HG03469 (cell line): ENCODE measurements around the gene OR6C70.
"Not testable (repeated sequence)": the region's sequence is repeated elsewhere in the genome, so short reads cannot be mapped to it uniquely, and the experiment has no call there.

Experiments used
- ATAC-seq: cut with Tn5 transposase; IDR thresholded peaks from one replicate; pipeline ENCODE4 v1.9.1; 2021; ENCODE audit warnings: mild to moderate bottlenecking, moderate library complexity, moderate number of reproducible peaks; ENCODE audit not compliant: unreplicated experiment

The OR6C70 gene

DNA sequence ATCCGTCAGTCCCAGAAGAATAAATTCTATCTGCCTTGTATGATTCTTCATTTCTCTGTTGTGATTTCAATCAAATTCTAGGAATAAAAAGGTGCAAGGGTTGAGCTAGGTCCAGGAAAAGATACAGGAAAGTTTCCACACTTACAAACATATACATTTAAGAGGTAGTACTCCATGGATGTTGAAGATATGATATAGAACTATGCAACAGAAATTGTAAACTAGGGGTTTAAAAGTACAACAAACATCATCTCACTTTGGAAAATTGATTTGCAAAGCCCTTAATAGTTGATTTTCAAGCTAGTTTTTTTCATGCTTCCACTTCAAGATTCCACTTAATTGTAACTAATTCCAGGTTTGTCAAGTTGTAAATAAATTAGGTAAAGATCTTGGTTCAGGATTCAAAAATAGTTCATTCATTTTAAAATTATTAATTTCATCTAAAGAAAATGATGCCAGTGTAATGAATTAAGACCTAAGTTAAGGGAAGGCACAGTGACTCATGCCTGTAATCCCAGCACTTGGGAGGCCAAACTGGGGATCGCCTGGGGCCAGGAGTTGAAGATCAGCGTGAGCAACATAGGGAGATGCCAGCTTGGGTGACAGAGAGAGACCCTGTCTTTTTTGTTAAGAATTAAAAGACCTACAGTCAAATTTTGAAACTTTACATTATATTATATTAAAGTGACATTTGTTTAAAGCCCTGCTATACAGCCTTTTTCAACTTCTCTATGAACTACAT, at the start of gene OR6C70:
Gene OR6C70 (minus strand): TSS at position 51 of the 742 bp plus-strand sequence. CDS start 0 bp downstream, at position 51.
- no peak for ATAC-seq

DNA sequence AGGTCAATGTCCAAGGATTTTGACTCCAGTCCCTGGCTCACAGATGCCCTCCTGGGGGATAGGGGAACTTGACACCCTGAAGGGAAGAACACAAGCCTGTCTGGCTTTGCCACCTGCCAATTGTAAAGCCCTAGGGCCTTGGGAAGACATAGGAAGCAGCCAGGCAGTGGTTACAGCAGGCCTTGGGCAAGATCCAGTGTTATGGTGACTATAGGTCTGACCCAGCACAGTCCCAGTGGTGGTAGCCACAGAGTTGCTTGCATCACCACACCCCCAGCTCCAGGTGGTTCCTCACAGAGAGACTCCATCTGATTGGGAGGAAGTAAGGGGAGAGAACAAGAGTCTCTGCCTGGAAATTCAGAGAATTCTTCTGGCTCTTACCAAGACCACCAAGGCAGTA, 46.5 kb upstream of the OR6C70 start:
- no peak for ATAC-seq

DNA sequence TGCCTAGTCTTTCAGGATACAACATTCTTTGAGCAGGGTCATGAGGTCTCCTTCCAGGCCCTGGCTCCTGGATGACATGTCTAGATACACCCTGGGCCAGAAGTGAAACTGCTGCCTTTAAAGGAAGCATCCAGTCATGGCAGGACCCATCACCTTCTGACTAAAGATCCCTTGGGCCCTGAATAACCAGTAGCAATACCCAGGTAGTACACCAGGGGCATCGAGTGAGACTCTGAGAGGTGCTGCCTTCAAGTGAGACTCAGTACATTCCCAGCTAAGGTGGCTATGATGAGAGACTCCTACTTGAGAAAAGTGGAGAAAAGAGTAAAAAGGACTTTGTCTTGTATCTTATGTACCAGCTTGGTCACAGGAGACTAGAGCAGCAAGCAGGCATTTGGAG, 45.8 kb upstream of the OR6C70 start:
- ATAC-seq = no peak

DNA sequence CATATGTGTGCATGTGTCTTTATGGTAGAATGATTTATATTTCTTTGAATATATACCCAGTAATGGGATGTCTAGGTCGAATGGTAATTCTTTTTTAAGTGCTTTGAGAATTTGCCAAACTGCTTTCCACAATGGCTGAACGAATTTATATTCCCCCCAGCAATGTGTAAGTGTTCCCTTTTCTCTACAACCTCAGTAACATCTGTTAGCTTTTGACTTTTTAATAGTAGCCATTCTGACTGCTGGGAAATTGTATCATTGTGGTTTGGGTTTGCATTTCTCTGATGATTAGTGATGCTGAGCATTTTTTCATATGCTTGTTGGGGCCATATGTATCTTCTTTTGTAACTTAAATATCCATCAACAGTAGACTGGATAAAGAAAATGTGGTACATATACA, 31.7 kb upstream of the OR6C70 start:
- ATAC-seq = no peak

DNA sequence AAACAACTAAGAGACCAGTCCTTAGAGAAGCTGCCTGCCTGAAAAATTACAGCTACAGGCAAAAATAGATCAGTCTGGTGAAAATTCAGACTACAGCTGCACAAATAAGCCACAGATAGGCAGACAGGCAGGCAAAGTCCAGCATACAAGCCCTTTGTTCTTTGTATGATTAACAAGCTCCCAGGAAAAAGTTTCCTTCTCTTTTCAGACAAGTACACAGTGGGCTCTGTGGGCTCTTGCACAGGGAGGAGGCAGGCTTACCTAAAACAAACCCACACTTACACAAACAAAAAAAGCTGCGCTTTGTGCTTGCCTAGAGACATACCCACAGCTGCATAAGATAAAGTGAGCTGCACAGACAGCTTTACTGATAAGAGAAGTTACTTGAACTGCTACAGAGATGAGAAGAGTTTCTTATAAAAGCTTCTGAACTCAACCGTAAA, 29.9 kb upstream of the OR6C70 start:
- ATAC-seq = no peak

DNA sequence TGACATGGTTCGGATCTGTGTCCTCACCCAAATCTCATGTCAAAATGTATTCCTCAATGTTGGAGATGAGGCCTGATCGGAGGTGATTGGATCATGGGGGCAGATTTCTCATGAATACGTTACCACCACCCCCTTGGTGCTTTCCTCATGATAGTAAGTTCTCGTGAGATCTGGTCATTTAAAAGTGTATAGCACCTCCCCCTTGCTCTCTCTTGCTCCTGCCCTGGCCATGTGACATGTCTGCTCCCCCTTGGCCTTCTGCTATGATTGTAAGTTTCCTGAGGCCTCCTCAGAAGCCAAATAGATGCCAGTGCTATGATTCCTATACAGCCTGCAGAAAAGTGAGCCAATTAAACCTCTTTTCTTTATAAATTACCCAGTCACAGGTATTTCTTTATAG, 29.3 kb upstream of the OR6C70 start:
- no peak for ATAC-seq

DNA sequence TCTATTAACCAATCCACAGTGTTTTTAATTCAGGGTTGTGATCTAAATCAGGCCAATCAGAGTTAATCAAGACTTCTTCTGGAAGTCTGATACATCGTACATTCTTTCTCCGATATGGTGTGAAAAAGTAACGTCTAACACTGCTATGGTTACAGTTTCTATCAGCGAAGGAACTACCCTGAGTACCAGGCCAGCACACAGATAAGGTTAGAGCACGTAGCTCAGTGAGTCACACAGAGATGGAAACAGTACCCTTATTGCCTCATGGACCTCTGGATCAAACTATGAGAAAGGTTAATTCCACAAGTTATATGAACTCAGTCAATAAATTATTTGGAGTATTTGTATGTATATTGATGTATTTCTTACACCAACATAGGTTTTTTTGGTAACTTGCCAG, 25.6 kb upstream of the OR6C70 start:
- no peak for ATAC-seq

DNA sequence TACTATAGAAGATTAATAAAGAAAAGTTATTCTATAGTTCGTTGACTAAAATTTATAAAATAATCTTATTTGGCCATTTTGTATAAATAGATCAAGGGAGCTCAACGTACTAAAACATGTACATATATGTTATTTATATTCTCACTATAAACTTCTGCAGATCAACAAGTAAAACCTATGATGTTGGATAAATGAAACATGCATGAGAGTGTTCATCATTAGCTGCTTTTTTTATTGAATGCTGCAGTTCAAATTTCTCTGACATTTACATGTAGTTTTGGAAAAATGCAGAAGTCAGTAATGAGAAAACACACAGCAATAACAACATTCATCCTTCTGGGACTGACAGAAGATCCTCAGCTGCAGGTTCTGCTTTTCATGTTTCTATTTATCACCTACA, 22.1 kb upstream of the OR6C70 start, which contains the start of gene OR6C68:
Gene OR6C68 (plus strand): TSS at position 301 of the 400 bp plus-strand sequence. CDS start 0 bp downstream, at position 301.
- ATAC-seq = no peak

DNA sequence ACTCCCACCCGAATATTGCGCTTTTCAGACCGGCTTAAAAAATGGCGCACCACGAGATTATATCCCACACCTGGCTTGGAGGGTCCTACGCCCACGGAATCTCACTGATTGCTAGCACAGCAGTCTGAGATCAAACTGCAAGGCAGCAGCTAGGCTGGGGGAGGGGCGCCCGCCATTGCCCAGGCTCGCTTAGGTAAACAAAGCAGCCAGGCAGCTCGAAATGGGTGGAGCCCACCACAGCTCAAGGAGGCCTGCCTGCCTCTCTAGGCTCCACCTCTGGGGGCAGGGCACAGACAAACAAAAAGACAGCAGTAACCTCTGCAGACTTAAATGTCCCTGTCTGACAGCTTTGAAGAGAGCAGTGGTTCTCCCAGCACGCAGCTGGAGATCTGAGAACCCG, 14.3 kb upstream of the OR6C70 start:
- ATAC-seq = not testable (repeated sequence)

DNA sequence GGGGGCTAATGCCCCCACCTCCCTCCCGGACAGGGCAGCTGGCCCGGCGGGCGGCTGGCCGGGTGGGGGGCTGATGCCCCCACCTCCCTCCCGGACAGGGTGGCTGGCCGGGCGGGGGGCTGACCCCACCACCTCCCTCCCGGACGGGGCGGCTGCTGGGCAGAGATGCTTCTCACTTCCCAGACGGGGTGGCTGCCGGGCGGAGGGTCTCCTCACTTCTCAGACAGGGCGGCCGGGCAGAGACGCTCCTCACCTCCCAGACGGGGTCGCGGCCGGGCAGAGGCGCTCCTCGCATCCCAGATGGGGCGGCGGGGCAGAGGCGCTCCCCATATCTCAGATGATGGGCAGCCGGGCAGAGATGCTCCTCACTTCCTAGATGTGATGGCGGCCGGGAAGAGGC, 9.2 kb upstream of the OR6C70 start:
- not testable (repeated sequence) for ATAC-seq

DNA sequence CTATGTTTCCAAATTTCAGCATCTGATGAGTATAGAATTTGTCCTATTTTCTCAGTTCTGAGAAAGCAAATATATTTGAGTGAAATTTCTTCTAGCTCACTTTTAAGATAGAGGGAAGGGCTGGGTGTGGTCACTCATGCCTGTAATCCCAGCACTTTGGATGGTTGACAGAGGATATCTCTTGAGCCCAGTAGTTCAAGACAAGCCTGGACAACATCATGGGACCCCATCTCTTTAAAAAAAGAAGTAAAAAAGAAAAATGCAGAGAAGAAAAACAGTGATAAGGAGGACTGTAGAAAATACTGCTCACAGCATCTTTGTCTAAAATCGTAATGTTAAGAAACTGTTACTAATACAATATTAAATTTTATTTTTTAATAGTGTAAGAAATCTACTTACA, 2.3 kb upstream of the OR6C70 start:
- ATAC-seq = no peak

DNA sequence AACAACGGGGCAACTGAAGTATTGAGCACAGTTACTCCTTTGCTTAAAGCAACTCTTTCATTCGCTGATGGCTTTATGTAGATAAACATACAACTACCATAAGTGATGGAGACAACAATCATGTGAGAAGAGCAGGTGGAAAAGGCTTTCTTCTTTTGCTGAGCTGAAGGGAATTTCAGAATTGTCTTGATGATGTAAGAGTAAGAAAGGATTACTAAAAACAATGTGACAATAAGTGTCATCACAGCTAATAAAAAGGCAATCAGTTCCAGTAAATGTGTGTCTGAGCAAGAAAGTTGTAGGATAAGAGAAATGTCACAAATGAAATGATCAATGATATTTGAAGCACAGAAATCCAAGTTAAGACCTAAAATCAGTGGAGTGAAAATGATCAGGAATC, 647 bp downstream of the OR6C70 start:
- ATAC-seq = no peak

DNA sequence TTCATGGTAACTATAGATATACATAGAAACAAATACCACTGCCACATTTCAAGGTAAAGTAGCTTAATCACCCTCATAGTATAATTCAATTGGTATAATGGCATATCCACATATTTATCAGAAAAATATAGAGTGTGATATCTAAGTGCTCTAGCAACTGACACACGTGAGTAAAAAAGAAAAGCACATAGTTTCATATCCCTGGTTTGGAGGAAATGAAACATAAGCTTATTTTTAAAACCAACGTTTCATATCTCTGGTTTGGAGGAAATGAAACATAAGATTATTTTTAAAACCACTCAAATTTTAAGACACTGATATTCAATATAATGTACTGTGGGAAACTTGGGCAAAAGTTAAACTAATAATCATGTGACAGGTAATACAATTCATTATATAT, 2.1 kb downstream of the OR6C70 start:
- no peak for ATAC-seq

DNA sequence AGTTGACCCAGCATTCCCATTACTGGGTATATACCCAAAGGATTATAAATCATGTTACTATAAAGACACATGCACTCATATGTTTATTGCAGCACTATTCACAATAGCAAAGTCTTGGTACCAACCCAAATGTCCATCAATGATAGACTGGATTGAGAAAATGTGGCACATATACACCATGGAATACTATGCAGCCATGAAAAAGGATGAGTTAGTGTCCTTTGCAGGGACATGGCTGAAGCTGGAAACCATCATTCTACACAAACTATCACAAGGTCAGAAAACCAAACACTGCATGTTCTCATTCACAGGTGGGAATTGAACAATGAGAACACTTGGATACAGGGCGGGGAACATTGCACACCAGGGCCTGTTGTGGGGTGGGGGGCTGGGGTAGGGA, 5.0 kb downstream of the OR6C70 start:
- ATAC-seq = not testable (repeated sequence)

DNA sequence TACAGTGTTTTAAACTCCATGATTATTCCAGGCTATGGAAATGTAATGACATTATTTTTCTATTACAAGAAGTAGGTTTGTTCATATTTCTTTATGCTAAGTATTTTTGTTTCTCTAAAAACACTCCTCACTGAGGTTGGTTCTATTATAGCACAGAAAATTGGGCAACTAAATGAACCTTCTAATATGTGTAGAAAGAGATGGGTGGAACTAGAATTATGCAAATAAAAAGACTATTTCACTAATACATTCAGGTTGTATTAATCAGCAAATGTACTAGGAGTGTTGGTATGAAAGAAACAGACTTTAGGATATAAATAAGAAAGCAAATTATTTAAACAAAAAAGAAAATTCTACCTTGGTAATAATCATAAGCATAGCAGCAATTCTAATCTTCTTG, 21.1 kb downstream of the OR6C70 start:
- ATAC-seq = no peak

DNA sequence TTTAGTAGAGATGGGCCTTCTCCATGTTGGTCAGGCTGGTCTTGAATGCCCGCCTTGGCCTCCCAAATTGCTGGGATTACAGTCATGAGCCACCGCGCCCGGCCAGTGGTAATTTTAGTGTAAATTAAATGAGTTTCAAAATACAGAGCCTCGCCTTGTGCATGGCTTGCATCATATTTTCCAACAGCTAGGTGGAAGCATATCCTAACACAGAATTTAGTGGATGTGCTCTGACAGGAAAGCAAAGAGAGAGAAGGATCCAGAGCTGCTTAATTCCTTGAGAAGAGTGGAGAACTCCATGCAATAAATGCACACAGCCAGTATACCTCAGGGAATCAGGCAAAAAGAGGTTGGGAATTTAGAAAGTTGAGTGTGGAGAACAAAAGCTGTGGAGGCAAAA, 23.6 kb downstream of the OR6C70 start:
- ATAC-seq = no peak

DNA sequence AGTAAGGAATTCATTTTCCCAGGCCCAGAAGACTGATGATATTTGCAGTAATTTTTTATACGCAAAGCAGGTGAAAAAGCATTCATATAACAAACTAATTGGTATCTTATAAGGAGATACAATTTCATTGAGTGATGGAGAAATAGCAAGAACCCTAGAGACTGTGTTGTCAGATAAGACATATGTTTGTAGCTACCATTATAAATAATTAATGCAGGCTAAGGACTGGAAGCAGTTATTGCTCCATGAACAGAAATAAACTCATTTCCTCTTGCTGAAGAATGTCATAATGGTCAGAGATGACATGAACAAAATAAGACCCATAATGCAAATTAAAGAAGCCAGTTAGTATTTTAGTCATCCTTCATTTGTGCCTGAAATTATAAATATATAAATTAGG, 24.6 kb downstream of the OR6C70 start:
- ATAC-seq = no peak

DNA sequence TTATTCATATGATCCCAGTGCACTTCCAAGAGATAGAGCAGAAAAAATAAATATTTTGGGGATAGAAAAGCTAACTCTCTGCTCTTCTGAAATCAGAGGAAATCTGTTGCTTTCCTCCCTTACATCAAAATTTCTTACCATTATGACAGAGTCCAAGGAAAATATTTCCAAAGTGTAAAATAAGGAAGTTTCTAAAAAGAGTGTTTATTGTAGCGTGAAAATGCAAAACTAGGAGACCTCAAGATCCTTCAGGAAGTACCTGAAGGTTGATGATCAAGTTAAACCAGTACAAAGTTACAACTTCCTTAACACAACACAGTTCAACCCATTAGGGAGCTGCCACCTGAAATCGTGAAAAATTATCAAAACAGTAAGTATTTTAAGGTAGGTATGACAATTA, 26.2 kb downstream of the OR6C70 start, which contains the start of gene OR6C2:
Gene OR6C2 (plus strand): TSS at position 301 of the 400 bp plus-strand sequence. CDS start 8,138 bp downstream, outside the sequence.
- no peak for ATAC-seq

DNA sequence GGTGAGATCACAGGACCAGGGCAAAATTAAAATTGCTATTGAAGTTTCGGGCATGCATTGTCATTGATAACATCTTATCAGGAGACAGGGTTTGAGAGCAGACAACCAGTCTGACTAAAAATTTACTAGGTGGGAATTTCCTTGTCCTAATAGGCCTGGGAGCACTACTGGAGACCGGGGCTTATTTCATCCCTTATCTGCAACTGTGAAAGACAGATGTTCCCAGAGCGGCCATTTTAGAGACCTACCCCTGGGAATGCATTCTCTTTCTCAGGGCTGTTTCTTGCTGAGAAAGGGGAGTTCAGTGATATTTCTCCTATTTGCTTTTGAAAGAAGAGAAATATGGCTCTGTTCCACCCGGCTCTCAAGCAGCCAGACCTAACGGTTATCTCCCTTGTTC, 28.7 kb downstream of the OR6C70 start:
- ATAC-seq = not testable (repeated sequence)

DNA sequence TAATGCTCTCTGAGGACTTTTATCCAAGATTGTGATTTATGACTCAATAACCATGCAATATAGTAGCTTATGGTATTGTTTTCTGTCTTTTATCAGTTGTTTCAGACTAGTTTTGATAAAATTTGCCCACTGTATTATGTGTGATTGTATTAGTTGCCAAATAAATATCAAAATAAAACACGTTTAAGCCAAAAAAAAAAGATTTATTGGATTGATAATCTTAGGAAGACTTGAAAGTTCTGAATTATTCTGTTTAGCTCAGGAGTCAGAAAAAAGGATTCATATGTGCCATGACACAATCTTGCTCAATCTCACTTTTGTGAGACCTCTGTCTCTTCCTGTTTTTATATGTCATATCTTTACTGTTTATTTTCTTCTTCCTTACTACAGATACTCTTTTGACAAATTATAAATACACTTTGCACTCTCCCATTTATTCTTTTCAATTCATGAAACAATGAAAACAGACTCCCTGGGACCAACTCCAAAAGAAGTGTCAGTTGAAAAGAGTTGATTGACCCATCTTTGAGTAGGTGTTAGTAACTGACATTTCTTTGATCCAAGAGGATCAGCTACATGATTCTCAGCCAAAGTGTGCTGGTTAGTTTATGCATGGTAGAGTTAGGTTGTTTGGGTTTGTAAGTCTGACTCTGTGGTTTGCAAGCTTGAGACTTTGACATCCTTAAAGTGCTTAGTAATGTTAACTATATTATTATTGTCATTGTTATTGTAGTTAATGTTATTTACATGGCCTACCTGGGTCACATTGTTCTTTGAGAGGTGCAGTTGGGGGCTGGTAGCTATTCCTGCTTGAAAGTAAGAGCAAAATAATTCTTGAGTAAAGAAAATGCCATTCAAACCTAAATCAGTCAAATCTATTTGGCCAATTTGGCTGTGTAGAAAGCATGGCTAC, 41.4 kb downstream of the OR6C70 start:
- no peak for ATAC-seq

DNA sequence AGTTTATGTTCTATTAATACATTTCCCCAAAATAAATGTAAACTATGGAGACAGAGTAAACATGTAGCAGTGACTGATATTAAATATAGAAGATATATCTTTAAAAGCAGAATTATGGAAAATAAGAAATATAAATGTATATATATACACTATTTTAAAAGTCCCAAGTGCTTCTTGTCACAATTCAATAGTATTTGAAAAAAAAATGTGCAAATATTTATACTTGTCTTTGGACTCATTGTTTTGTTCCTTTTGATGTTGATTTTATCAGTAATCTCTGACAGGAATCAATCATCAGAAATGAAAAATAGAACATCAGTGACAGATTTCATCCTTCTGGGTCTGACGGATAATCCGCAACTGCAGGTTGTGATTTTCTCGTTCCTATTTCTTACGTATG, 44.0 kb downstream of the OR6C70 start, which contains the start of gene OR6C76:
Gene OR6C76 (plus strand): TSS at position 301 of the 400 bp plus-strand sequence. CDS start 0 bp downstream, at position 301.
- ATAC-seq = no peak
